GM12878 (cell line): ENCODE data around the gene RESP18. TPM values are rescaled to one million over a fixed set of nuclear protein-coding genes. Genes with fewer than 3 reads are reported as not detected.

Experiments
- ATAC-seq: fragments of 200-7000 bp; cut with Tn5 transposase; 3 replicates; pipeline ENCODE4 v1.9.1; 2020; ENCODE audit warnings: mild to moderate bottlenecking, moderate library complexity
- BruUV-seq: library from RNA; stranded (reverse); fragments of 400-500 nt; replicated peaks from 2 replicates; lab custom pipeline; 2021; lab: Mats Ljungman, UMichigan
- CTCF ChIA-PET: fragments of 300-600 bp; sonication (Branson Sonifier 250); formaldehyde crosslinking; extraction: SDS; loops from one replicate; lab custom pipeline; 2021; ENCODE audit warnings: inconsistent platforms; lab: Yijun Ruan, JAX
- POLR2A ChIA-PET: fragments of 350-600 bp; formaldehyde crosslinking; extraction: SDS; loops from one replicate; lab custom pipeline; 2021; ENCODE audit warnings: inconsistent platforms; lab: Charles Lee
- RAD21 ChIA-PET: fragments of 300-600 bp; sonication (Branson Sonifier 250); formaldehyde crosslinking; loops from one replicate; lab custom pipeline; 2023; ENCODE audit warnings: antibody characterized with exemption; ENCODE audit not compliant: unreplicated experiment; lab: Charles Lee
- SMC1A ChIA-PET: fragments of 300-600 bp; sonication (Branson Sonifier 250); formaldehyde crosslinking; loops from one replicate; lab custom pipeline; 2023; ENCODE audit not compliant: unreplicated experiment, uncharacterized antibody; lab: Charles Lee
- DNase-seq: peaks from one replicate; pipeline ENCODE4 v3.0.0-alpha.2; 2011; ENCODE audit warnings: low read depth, low spot score
- FAIRE-seq: peaks from 3 replicates; lab custom pipeline; 2011; peaks lifted over from hg19 to GRCh38; lab: Jason Lieb, UNC
- H2AFZ ChIP-seq: 2 replicates; pipeline ENCODE4 v1.6.0; 2011; ENCODE audit warnings: low read depth, low read length, control low read depth; ENCODE audit not compliant: control insufficient read depth
- H3K27ac ChIP-seq: 2 replicates; pipeline ENCODE4 v1.5.1; 2011; ENCODE audit warnings: control low read depth; ENCODE audit not compliant: control insufficient read depth, insufficient read depth
- H3K27me3 ChIP-seq, 2 experiments: replicated peaks in 1 of 2; 2 replicates each; pipeline versions ENCODE4 v1.6.0 to v1.6.1; 2011; ENCODE audit warnings: low read length in 1 of 2; ENCODE audit not compliant: control insufficient read depth in 2 of 2, insufficient read depth in 2 of 2
- H3K36me3 ChIP-seq, 2 experiments: 2 replicates each; pipeline ENCODE4 v1.5.1; 2011; ENCODE audit warnings: low read length in 1 of 2; ENCODE audit not compliant: control insufficient read depth in 2 of 2, insufficient read depth in 2 of 2
- H3K4me1 ChIP-seq: 2 replicates; pipeline ENCODE4 v1.6.1; 2011; ENCODE audit warnings: mild to moderate bottlenecking, low read length, moderate library complexity, mixed read lengths; ENCODE audit not compliant: control insufficient read depth, insufficient read depth
- H3K4me2 ChIP-seq: 2 replicates; pipeline ENCODE4 v1.6.0; 2011; ENCODE audit warnings: control low read depth; ENCODE audit not compliant: control insufficient read depth, insufficient read depth
- H3K4me3 ChIP-seq: fragments of 200-600 bp; sonication (generic); 2 replicates; pipeline ENCODE4 v1.5.1; 2016
- H3K79me2 ChIP-seq: 2 replicates; pipeline ENCODE4 v1.6.0; 2011; ENCODE audit warnings: low read length; ENCODE audit not compliant: control insufficient read depth, insufficient read depth
- H3K9ac ChIP-seq: 2 replicates; pipeline ENCODE4 v1.8.0; 2011; ENCODE audit warnings: low read length, control low read depth, mixed read lengths; ENCODE audit not compliant: control insufficient read depth, insufficient read depth
- H3K9me3 ChIP-seq: replicated peaks from 3 replicates; pipeline ENCODE4 v1.5.1; 2011; ENCODE audit warnings: mild to moderate bottlenecking, low read length; ENCODE audit not compliant: control insufficient read depth, insufficient read depth
- H4K20me1 ChIP-seq: 2 replicates; pipeline ENCODE4 v1.6.0; 2011; ENCODE audit not compliant: control insufficient read depth, insufficient read depth
- ATF7 ChIP-seq: fragments of 450-650 bp; IDR thresholded peaks from 2 replicates; pipeline ENCODE4 v1.6.1; 2016; ENCODE audit warnings: low read depth, mild to moderate bottlenecking
- CHD1 ChIP-seq: IDR thresholded peaks from 2 replicates; pipeline ENCODE4 v1.6.1; 2012; ENCODE audit warnings: low read depth, low read length, improper control_type of control experiment
- FOXM1 ChIP-seq: IDR thresholded peaks from 2 replicates; pipeline ENCODE4 v1.6.1; 2012; ENCODE audit warnings: low read depth, mild to moderate bottlenecking, inconsistent platforms, low read length, moderate library complexity
- HDAC2 ChIP-seq: fragments of 200-600 bp; sonication (generic); IDR thresholded peaks from 2 replicates; pipeline ENCODE4 v1.6.1; 2017
- HSF1 ChIP-seq: fragments of 150-350 bp; IDR thresholded peaks from 2 replicates; pipeline ENCODE4 v1.6.1; 2014; ENCODE audit warnings: mild to moderate bottlenecking, low read depth, low read length
- MLLT1 ChIP-seq: fragments of 450-650 bp; IDR thresholded peaks from 2 replicates; pipeline ENCODE4 v1.6.1; 2016; ENCODE audit warnings: mild to moderate bottlenecking
- NKRF ChIP-seq: fragments of 450-650 bp; conservative IDR thresholded peaks from 2 replicates; pipeline ENCODE4 v1.6.1; 2017; ENCODE audit warnings: mild to moderate bottlenecking, moderate library complexity
- SP1 ChIP-seq: IDR thresholded peaks from one replicate; pipeline ENCODE4 v1.6.1; 2011; ENCODE audit warnings: low read depth, low read length
- SPI1 ChIP-seq: IDR thresholded peaks from 2 replicates; pipeline ENCODE4 v1.6.1; 2011; ENCODE audit warnings: low read depth, mild to moderate bottlenecking, low read length, moderate library complexity, borderline replicate concordance; ENCODE audit not compliant: insufficient read depth
- ZBTB40 ChIP-seq: fragments of 450-650 bp; IDR thresholded peaks from 2 replicates; pipeline ENCODE4 v1.6.1; 2016; ENCODE audit warnings: mild to moderate bottlenecking, moderate library complexity, borderline replicate concordance
- WGBS: methylation state at CpG from one replicate; pipeline ENCODE4 v1.1.6; 2016; ENCODE audit warnings: low lambda C conversion rate; ENCODE audit not compliant: insufficient replicate concordance, insufficient coverage; ENCODE audit errors: missing lambda C conversion rate; 5-methylcytosine and 5-hydroxymethylcytosine counted together
- in situ Hi-C: fragments of 300-500 bp; cut with MboI; formaldehyde crosslinking; loops from 9 replicates; pipeline ENCODE4 v1.14.3; 2018; ENCODE audit warnings: mixed read lengths
- intact Hi-C: fragments of 100-400 bp; cut with micrococcal nuclease; formaldehyde crosslinking; loops from one replicate; pipeline ENCODE4 v1.14.2; 2022; ENCODE audit not compliant: unreplicated experiment
- polyA plus RNA-seq, 11 experiments: library from polyadenylated mRNA; depleted of rRNA in 4 of 11; unstranded in 6 of 11; stranded (reverse) in 5 of 11; fragments of >200 nt; fragmentation: Nextera tagmentation in 4 of 11; fragmentation: Illumina TruSeq in 1 of 11; extraction: Ambion mirVana in 4 of 11; extraction: Trizol in 1 of 11; gene quantifications; 1 replicate in 1 of 11; 2 replicates in 10 of 11; pipeline versions ENCODE4 v1.2.1 to v1.2.3, GENCODE V29; 2011 to 2016; ENCODE audit warnings: inconsistent platforms in 2 of 11, missing spikeins in 2 of 11, low read depth in 1 of 11
- total RNA-seq, 4 experiments: library from RNA; depleted of rRNA in 3 of 4; stranded (reverse); fragments of >200 nt in 3 of 4; fragmentation: Illumina TruSeq in 1 of 4; extraction: Trizol in 1 of 4; gene quantifications; 2 replicates each; pipeline versions ENCODE4 v1.2.1 to v1.2.3, GENCODE V29; 2013 to 2021

Gene RESP18
- total and polyA plus RNA-seq, 10 of the 15 experiments (the other 5 are each of a cell fraction or from before 2014, with no cell fraction given), result not detected

- ChIA-PET CTCF (interaction anchor here (1.1 to 13.5 kb wide), 2 partner anchors 8 to 127 kb away, joined by 3 to 257 read pairs; no protein-coding TSS in a partner anchor), RAD21 (no interaction called here), POLR2A (interaction anchor here (1.7 kb wide), 1 partner anchor 36 kb away, joined by 7 read pairs; no protein-coding TSS in a partner anchor), SMC1A (no interaction called here)
- intact Hi-C loops, result no loop called here
- Histone ChIP-seq H3K9me3 (no peaks in the 10 kb centered on the region), H3K36me3 (no peaks in the 10 kb centered on the region; a peak in 1 of 4 replicates), H3K4me3 (no peak overlapping the region), H2AFZ (no peak overlapping the region), H3K27me3 (no peaks in the 10 kb centered on the region), H3K4me1 (peaks cover 4% of the 10 kb centered on the region), H4K20me1 (no peaks in the 10 kb centered on the region), H3K27ac (no peak overlapping the region), H3K4me2 (no peak overlapping the region), H3K79me2 (no peaks in the 10 kb centered on the region), H3K9ac (no peak overlapping the region)
- no peak for FAIRE-seq
- ATAC-seq, result no peak
- no TSS peak for BruUV-seq
- in situ Hi-C loops, result no loop called here
- TF ChIP-seq CHD1 (no peak), HSF1 (no peak), ATF7 (no peak), NKRF (no peak), FOXM1 (no peak), HDAC2 (no peak), SPI1 (no peak), MLLT1 (no peak), ZBTB40 (no peak), SP1 (no peak)
- WGBS, result 98% methylated on average over 12 of the region's 12 CpGs
- DNase-seq, result no peak
Measured at GRCh38 chr2:219285373-219285735, 47.2 kb downstream of the RESP18 start.
